ENCODE measurements around the gene RSL1D1.

Gene RSL1D1

GRCh38 chr16:11869353-11870228 is 18.2 kb upstream of the RSL1D1 start:
- TF ChIP-seq CTCF (IDR thresholded peaks at IDR 0.05; ENCODE audit: borderline replicate concordance, extremely low read depth, low read length, poor library complexity, severe bottlenecking): no peak
- Histone ChIP-seq H3K79me2 (ENCODE audit: insufficient read depth, low read length) (peaks cover 13% of the 10 kb centered on the region), H3K9ac (ENCODE audit: low read depth, low read length) (no peak overlapping the region), H3K36me3 (ENCODE audit: insufficient read depth, low read length) (peaks cover 61% of the 10 kb centered on the region), H3K4me3 (ENCODE audit: low read depth in 1 of 2, low read length in 2 of 2) (no peak overlapping the region), H3K4me2 (ENCODE audit: insufficient read depth, low read length) (no peak overlapping the region), H3K4me1 (ENCODE audit: insufficient read depth, low read length) (no peaks in the 10 kb centered on the region), H3K27me3 (ENCODE audit: insufficient read depth, low read length, poor library complexity) (no peaks in the 10 kb centered on the region), H3K27ac (ENCODE audit: low read length) (no peak overlapping the region), H3K9me3 (ENCODE audit: insufficient read depth, low read length, severe bottlenecking) (no peaks in the 10 kb centered on the region), H2AFZ (ENCODE audit: low read depth, low read length) (no peak overlapping the region), H4K20me1 (ENCODE audit: insufficient read depth, low read length) (0 out of 2 replicates have a peak, but pooled peaks cover 4% of the 10 kb centered on the region)
- ATAC-seq (ENCODE audit: insufficient read depth, low read depth): no peak
- no peak for DNase-seq

- Histone ChIP-seq H3K27ac (ENCODE audit: low read length) (no peak overlapping the region), H3K79me2 (ENCODE audit: insufficient read depth, low read length) (peaks cover 6% of the 10 kb centered on the region), H3K9me3 (ENCODE audit: insufficient read depth, low read length, severe bottlenecking) (no peaks in the 10 kb centered on the region), H3K9ac (ENCODE audit: low read depth, low read length) (no peak overlapping the region), H3K4me1 (ENCODE audit: insufficient read depth, low read length) (no peaks in the 10 kb centered on the region), H4K20me1 (ENCODE audit: insufficient read depth, low read length) (0 out of 2 replicates have a peak, but pooled peaks cover 4% of the 10 kb centered on the region), H3K4me2 (ENCODE audit: insufficient read depth, low read length) (no peak overlapping the region), H2AFZ (ENCODE audit: low read depth, low read length) (no peak overlapping the region), H3K36me3 (ENCODE audit: insufficient read depth, low read length) (peaks cover 50% of the 10 kb centered on the region), H3K4me3 (ENCODE audit: low read depth in 1 of 2, low read length in 2 of 2) (no peak overlapping the region), H3K27me3 (ENCODE audit: insufficient read depth, low read length, poor library complexity) (no peaks in the 10 kb centered on the region)
- ATAC-seq (ENCODE audit: insufficient read depth, low read depth) (no peak), DNase-seq (no peak)
- no peak for TF ChIP-seq CTCF (IDR thresholded peaks at IDR 0.05; ENCODE audit: borderline replicate concordance, extremely low read depth, low read length, poor library complexity, severe bottlenecking)
- TF ChIP-seq EZH2 (IDR thresholded peaks at IDR 0.05; ENCODE audit: borderline replicate concordance, low read depth, low read length, severe bottlenecking): no peak
These were observed 17.2 kb upstream of the RSL1D1 start for GRCh38 chr16:11868412-11868980.

GRCh38 chr16:11862489-11862888 is 11.1 kb upstream of the RSL1D1 start:
- peaks cover 24% of the 10 kb centered on the region for H3K79me2 ChIP-seq (ENCODE audit: insufficient read depth, low read length)
- TF ChIP-seq EZH2 (IDR thresholded peaks at IDR 0.05; ENCODE audit: borderline replicate concordance, low read depth, low read length, severe bottlenecking) (no peak), CTCF (IDR thresholded peaks at IDR 0.05; ENCODE audit: borderline replicate concordance, extremely low read depth, low read length, poor library complexity, severe bottlenecking) (no peak)

More at GRCh38 chr16:11862489-11862888, 11.1 kb upstream of the RSL1D1 start:
- Histone ChIP-seq H3K4me3 (ENCODE audit: low read depth in 1 of 2, low read length in 2 of 2) (no peak overlapping the region), H3K4me2 (ENCODE audit: insufficient read depth, low read length) (no peak overlapping the region), H3K9ac (ENCODE audit: low read depth, low read length) (no peak overlapping the region), H4K20me1 (ENCODE audit: insufficient read depth, low read length) (no peaks in the 10 kb centered on the region; the same call in 1 of the 2 replicates), H3K36me3 (ENCODE audit: insufficient read depth, low read length) (no peaks in the 10 kb centered on the region; the same call in 1 of the 2 replicates), H3K9me3 (ENCODE audit: insufficient read depth, low read length, severe bottlenecking) (no peaks in the 10 kb centered on the region), H3K27me3 (ENCODE audit: insufficient read depth, low read length, poor library complexity) (no peaks in the 10 kb centered on the region), H3K27ac (ENCODE audit: low read length) (no peak overlapping the region), H2AFZ (ENCODE audit: low read depth, low read length) (no peak overlapping the region), H3K4me1 (ENCODE audit: insufficient read depth, low read length) (no peaks in the 10 kb centered on the region)
- DNase-seq (no peak), ATAC-seq (ENCODE audit: insufficient read depth, low read depth) (no peak)
